ENCODE results near the gene IL17RB.

The IL17RB gene

DNA sequence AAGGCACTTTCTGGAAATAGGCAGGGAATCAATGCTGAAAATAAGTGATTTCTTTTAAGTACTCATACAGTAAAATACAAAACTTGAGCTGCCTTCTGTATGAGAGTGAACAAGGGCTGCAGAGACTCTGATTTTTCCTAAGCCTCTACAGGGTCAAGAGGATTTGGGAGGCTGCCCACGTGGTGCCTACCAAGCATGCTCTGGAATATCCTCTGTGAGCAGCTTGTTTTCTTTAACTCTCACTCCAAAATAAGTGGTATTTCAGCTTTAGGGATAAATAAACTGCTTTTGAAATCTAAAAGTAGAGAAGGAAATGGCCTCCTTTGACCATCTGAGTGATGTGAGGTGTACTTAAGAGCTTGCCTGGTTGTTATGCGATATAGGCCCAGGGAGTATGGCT lies 53.4 kb downstream of the IL17RB start:
- no peak overlapping the region for H3K18ac ChIP-seq (ENCODE audit: low read length)
- H3K14ac ChIP-seq (ENCODE audit: low read length): no peak overlapping the region
- no peaks in the 10 kb centered on the region for H3K4me1 ChIP-seq (ENCODE audit: control insufficient read depth in 2 of 2, insufficient read depth in 1 of 2, low read depth in 1 of 2, low read length in 2 of 2)
- H3K4me2 ChIP-seq (ENCODE audit: insufficient read depth, low read length, poor library complexity, severe bottlenecking): no peak overlapping the region
- H3K9me3 ChIP-seq (replicated peaks in 1 of 2; ENCODE audit: control insufficient read depth in 2 of 2, insufficient read depth in 1 of 2, low read depth in 1 of 2, low read length in 2 of 2): no peaks in the 10 kb centered on the region
- no peak overlapping the region for H4K8ac ChIP-seq (ENCODE audit: low read depth, low read length)
- H3K4me3 ChIP-seq (ENCODE audit: low read length in 2 of 2): no peak overlapping the region
- H3K27ac ChIP-seq (replicated peaks; ENCODE audit: low read length): no peak overlapping the region
- no peak overlapping the region for H2BK15ac ChIP-seq (ENCODE audit: low read length)
- no peak overlapping the region for H3K4ac ChIP-seq (ENCODE audit: low read length)
- no peak overlapping the region for H2AK5ac ChIP-seq (ENCODE audit: low read depth, low read length)
- WGBS, 2 donors (ENCODE audit: extremely low coverage in 2 of 2, insufficient read length in 2 of 2, insufficient replicate concordance in 1 of 2): no CpG with 5 or more reads among the region's 2 CpGs
- no peaks in the 10 kb centered on the region for H3K79me1 ChIP-seq (ENCODE audit: low read depth, low read length)
- no peak overlapping the region for H3K9ac ChIP-seq (ENCODE audit: low read depth, low read length, poor library complexity)
- no peak overlapping the region for H3K23ac ChIP-seq (ENCODE audit: low read depth, low read length, poor library complexity)
- H2AFZ ChIP-seq (ENCODE audit: low read length): no peak overlapping the region
- no peak overlapping the region for H2BK12ac ChIP-seq (ENCODE audit: low read length)
- H4K91ac ChIP-seq (ENCODE audit: low read depth, low read length, poor library complexity): no peak overlapping the region
- H3K36me3 ChIP-seq (replicated peaks in 1 of 2; ENCODE audit: control insufficient read depth in 2 of 2, insufficient read depth in 2 of 2, low read length in 2 of 2): no peaks in the 10 kb centered on the region
- H3K27me3 ChIP-seq (ENCODE audit: control insufficient read depth in 3 of 3, insufficient read depth in 3 of 3, low read depth in 1 of 3, low read length in 3 of 3): peaks cover 0 to 13% (median 2%) of the 10 kb centered on the region in 3 experiments
- no peak overlapping the region for H2BK120ac ChIP-seq (ENCODE audit: low read depth, low read length)
- DNase-seq (ENCODE audit: low spot score): no peak
- H2BK5ac ChIP-seq (ENCODE audit: low read length): no peak overlapping the region

DNA sequence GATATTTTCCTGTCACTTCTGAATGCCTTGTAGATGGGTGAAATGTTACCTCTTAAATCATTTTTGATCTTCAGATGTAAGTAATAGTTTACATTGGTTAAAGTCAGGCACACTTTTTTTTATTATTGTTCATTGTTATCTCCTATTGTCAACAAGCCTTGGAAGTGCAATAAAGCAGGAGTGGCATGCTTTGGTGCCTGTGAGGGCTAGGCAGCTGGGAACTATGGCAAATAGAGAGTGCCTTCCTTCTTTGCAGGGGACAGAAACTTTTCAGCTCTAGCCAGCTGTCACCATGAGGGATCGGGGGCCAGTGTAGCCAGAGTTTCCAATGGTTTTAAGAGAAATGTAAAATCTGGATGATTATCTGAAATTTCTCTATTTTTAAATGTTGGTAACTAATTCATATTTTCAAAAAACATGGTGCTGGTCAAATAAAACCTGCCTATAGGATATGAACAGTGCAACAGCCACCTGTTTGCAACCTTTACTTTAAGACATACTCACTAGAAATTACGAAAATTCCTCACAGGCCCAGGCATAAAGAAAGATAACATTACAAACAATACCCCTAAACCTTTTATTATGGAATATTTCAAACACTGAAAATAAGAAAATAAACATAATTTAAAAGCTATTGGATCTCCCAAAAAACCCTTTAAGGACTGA lies 54.4 kb downstream of the IL17RB start:
- Histone ChIP-seq H2BK12ac (ENCODE audit: low read length) (no peak overlapping the region), H3K23ac (ENCODE audit: low read depth, low read length, poor library complexity) (no peak overlapping the region), H3K4me3 (ENCODE audit: low read length in 2 of 2) (no peak overlapping the region), H3K79me1 (ENCODE audit: low read depth, low read length) (no peaks in the 10 kb centered on the region), H3K9me3 (replicated peaks in 1 of 2; ENCODE audit: control insufficient read depth in 2 of 2, insufficient read depth in 1 of 2, low read depth in 1 of 2, low read length in 2 of 2) (no peaks in the 10 kb centered on the region), H4K8ac (ENCODE audit: low read depth, low read length) (no peak overlapping the region), H3K27me3 (ENCODE audit: control insufficient read depth in 3 of 3, insufficient read depth in 3 of 3, low read depth in 1 of 3, low read length in 3 of 3) (peaks cover 0 to 13% (median 2%) of the 10 kb centered on the region in 3 experiments), H2BK120ac (ENCODE audit: low read depth, low read length) (no peak overlapping the region), H3K4me2 (ENCODE audit: insufficient read depth, low read length, poor library complexity, severe bottlenecking) (no peak overlapping the region), H2BK5ac (ENCODE audit: low read length) (no peak overlapping the region), H3K9ac (ENCODE audit: low read depth, low read length, poor library complexity) (no peak overlapping the region), H3K18ac (ENCODE audit: low read length) (no peak overlapping the region), H3K4ac (ENCODE audit: low read length) (no peak overlapping the region), H3K14ac (ENCODE audit: low read length) (no peak overlapping the region), H3K27ac (replicated peaks; ENCODE audit: low read length) (no peak overlapping the region), H2AFZ (ENCODE audit: low read length) (no peak overlapping the region), H3K36me3 (replicated peaks in 1 of 2; ENCODE audit: control insufficient read depth in 2 of 2, insufficient read depth in 2 of 2, low read length in 2 of 2) (no peaks in the 10 kb centered on the region), H2AK5ac (ENCODE audit: low read depth, low read length) (no peak overlapping the region), H3K4me1 (ENCODE audit: control insufficient read depth in 2 of 2, insufficient read depth in 1 of 2, low read depth in 1 of 2, low read length in 2 of 2) (no peaks in the 10 kb centered on the region), H2BK15ac (ENCODE audit: low read length) (no peak overlapping the region), H4K91ac (ENCODE audit: low read depth, low read length, poor library complexity) (no peak overlapping the region)
- WGBS, 2 donors (ENCODE audit: extremely low coverage in 2 of 2, insufficient read length in 2 of 2, insufficient replicate concordance in 1 of 2): no CpG with 5 or more reads among the region's 2 CpGs
- no peak for DNase-seq (ENCODE audit: low spot score)

DNA sequence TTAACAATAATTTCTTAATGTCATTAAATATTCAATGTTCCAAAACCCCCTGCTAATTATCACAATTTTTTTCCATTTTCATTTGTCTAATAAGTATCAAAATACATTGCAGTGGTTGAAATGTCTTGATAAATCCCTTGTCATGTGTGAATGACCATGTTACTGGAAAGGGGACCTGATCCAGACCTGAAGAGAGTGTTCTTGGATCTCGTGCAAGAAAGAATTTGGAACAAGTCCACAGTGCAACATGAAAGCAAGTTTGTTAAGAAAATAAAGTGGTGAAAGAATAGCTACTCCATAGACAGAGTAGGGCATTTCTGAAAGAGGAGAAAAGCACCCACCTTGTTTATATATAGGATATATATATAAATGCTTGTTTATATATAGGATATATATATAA lies 55.7 kb downstream of the IL17RB start:
- Histone ChIP-seq H3K27me3 (ENCODE audit: control insufficient read depth in 3 of 3, insufficient read depth in 3 of 3, low read depth in 1 of 3, low read length in 3 of 3) (peaks cover 0 to 13% (median 2%) of the 10 kb centered on the region in 3 experiments), H4K91ac (ENCODE audit: low read depth, low read length, poor library complexity) (no peak overlapping the region), H3K27ac (replicated peaks; ENCODE audit: low read length) (no peak overlapping the region), H2BK12ac (ENCODE audit: low read length) (no peak overlapping the region), H2BK120ac (ENCODE audit: low read depth, low read length) (no peak overlapping the region), H2AFZ (ENCODE audit: low read length) (no peak overlapping the region), H3K14ac (ENCODE audit: low read length) (no peak overlapping the region), H3K9me3 (replicated peaks in 1 of 2; ENCODE audit: control insufficient read depth in 2 of 2, insufficient read depth in 1 of 2, low read depth in 1 of 2, low read length in 2 of 2) (no peaks in the 10 kb centered on the region), H3K79me1 (ENCODE audit: low read depth, low read length) (no peaks in the 10 kb centered on the region), H4K8ac (ENCODE audit: low read depth, low read length) (no peak overlapping the region), H3K9ac (ENCODE audit: low read depth, low read length, poor library complexity) (no peak overlapping the region), H2BK5ac (ENCODE audit: low read length) (no peak overlapping the region), H3K4me3 (ENCODE audit: low read length in 2 of 2) (no peak overlapping the region), H3K18ac (ENCODE audit: low read length) (no peak overlapping the region), H3K23ac (ENCODE audit: low read depth, low read length, poor library complexity) (no peak overlapping the region), H3K4me2 (ENCODE audit: insufficient read depth, low read length, poor library complexity, severe bottlenecking) (no peak overlapping the region), H2BK15ac (ENCODE audit: low read length) (no peak overlapping the region), H3K36me3 (replicated peaks in 1 of 2; ENCODE audit: control insufficient read depth in 2 of 2, insufficient read depth in 2 of 2, low read length in 2 of 2) (no peaks in the 10 kb centered on the region), H2AK5ac (ENCODE audit: low read depth, low read length) (no peak overlapping the region), H3K4ac (ENCODE audit: low read length) (no peak overlapping the region), H3K4me1 (ENCODE audit: control insufficient read depth in 2 of 2, insufficient read depth in 1 of 2, low read depth in 1 of 2, low read length in 2 of 2) (no peaks in the 10 kb centered on the region)
- no CpG with 5 or more reads among the region's 1 CpG for WGBS, 2 donors (ENCODE audit: extremely low coverage in 2 of 2, insufficient read length in 2 of 2, insufficient replicate concordance in 1 of 2)
- DNase-seq (ENCODE audit: low spot score): no peak

DNA sequence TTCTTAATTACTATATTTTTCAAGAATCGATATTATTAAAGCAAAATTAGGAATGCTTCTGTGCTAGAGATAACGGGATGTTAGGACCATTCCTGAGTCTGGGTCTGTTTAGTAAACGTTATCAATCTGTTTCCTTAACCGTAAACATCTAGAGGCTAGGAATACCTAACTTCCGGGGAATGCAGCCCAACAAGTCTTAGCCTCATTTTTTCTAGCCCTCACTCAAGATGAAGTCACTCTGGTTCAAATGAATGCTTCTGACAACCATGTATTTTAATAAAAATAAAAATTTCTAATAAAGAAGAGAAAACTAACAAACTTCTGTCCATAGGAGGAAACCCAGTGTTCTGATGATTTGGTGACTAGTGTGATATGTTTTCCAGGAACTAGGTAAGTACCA lies 56.3 kb downstream of the IL17RB start:
- Histone ChIP-seq H2AFZ (ENCODE audit: low read length) (no peak overlapping the region), H3K4ac (ENCODE audit: low read length) (no peak overlapping the region), H3K4me2 (ENCODE audit: insufficient read depth, low read length, poor library complexity, severe bottlenecking) (no peak overlapping the region), H3K27me3 (ENCODE audit: control insufficient read depth in 3 of 3, insufficient read depth in 3 of 3, low read depth in 1 of 3, low read length in 3 of 3) (peaks cover 0 to 8% (median 0%) of the 10 kb centered on the region in 3 experiments), H3K18ac (ENCODE audit: low read length) (no peak overlapping the region), H2AK5ac (ENCODE audit: low read depth, low read length) (no peak overlapping the region), H2BK5ac (ENCODE audit: low read length) (no peak overlapping the region), H3K79me1 (ENCODE audit: low read depth, low read length) (no peaks in the 10 kb centered on the region), H3K23ac (ENCODE audit: low read depth, low read length, poor library complexity) (no peak overlapping the region), H3K4me3 (ENCODE audit: low read length in 2 of 2) (no peak overlapping the region), H4K91ac (ENCODE audit: low read depth, low read length, poor library complexity) (no peak overlapping the region), H3K14ac (ENCODE audit: low read length) (no peak overlapping the region), H4K8ac (ENCODE audit: low read depth, low read length) (no peak overlapping the region), H2BK15ac (ENCODE audit: low read length) (no peak overlapping the region), H3K27ac (replicated peaks; ENCODE audit: low read length) (no peak overlapping the region), H3K9me3 (replicated peaks in 1 of 2; ENCODE audit: control insufficient read depth in 2 of 2, insufficient read depth in 1 of 2, low read depth in 1 of 2, low read length in 2 of 2) (no peaks in the 10 kb centered on the region), H3K9ac (ENCODE audit: low read depth, low read length, poor library complexity) (no peak overlapping the region), H3K4me1 (ENCODE audit: control insufficient read depth in 2 of 2, insufficient read depth in 1 of 2, low read depth in 1 of 2, low read length in 2 of 2) (no peaks in the 10 kb centered on the region), H2BK120ac (ENCODE audit: low read depth, low read length) (no peak overlapping the region), H2BK12ac (ENCODE audit: low read length) (no peak overlapping the region), H3K36me3 (replicated peaks in 1 of 2; ENCODE audit: control insufficient read depth in 2 of 2, insufficient read depth in 2 of 2, low read length in 2 of 2) (no peaks in the 10 kb centered on the region)
- WGBS, 2 donors (ENCODE audit: extremely low coverage in 2 of 2, insufficient read length in 2 of 2, insufficient replicate concordance in 1 of 2): no CpG with 5 or more reads among the region's 5 CpGs
- no peak for DNase-seq (ENCODE audit: low spot score)
